ENCODE measurements around the gene AHI1. TPM values are rescaled to one million over a fixed set of nuclear protein-coding genes. Genes with fewer than 3 reads are reported as not detected.

Gene AHI1
- total and polyA plus RNA-seq, 2 of the 13 experiments (the other 11 are each of a cell fraction or from before 2014, with no cell fraction given), result 7.2 to 18.6 TPM

DNA sequence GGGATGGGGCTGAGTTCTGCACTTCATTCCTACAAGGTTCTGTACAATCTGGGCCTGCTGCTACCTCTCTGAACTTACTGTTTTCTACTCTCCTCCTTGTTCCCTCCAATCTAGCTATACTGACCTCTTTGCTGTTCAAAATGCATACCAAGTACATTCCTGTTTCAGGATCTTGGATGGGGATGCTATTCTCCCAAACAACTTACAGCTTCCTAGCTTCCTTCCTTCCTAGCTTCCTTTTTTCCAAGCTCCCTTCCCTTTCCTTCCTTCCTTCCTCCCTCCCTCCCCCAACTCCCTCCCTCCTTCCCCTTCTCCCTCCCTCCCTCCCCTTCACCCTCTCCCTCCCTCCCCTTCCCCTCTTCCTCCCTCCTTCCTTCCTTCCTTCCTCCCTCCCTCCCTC is 117.9 kb downstream of the AHI1 start:
- Histone ChIP-seq H3K4me3 (replicated peaks in 1 of 3; ENCODE audit: insufficient read depth in 1 of 3, low read depth in 2 of 3, low read length in 3 of 3) (no peak overlapping the region), H3K27ac (ENCODE audit: extremely low read length, insufficient read depth, low read length) (no peak overlapping the region), H3K4me1 (ENCODE audit: insufficient read depth, low read length) (no peaks in the 10 kb centered on the region), H2AFZ (ENCODE audit: low read length) (no peak overlapping the region), H3K9me3 (ENCODE audit: low read length) (no peaks in the 10 kb centered on the region), H3K9ac (ENCODE audit: insufficient read depth, low read depth, low read length) (no peak overlapping the region), H3K79me2 (ENCODE audit: insufficient read depth, low read length) (no peaks in the 10 kb centered on the region), H3K27me3 (ENCODE audit: control insufficient read depth in 1 of 2, insufficient read depth in 2 of 2, low read length in 2 of 2) (no peaks in the 10 kb centered on the region), H3K36me3 (replicated peaks in 1 of 2; ENCODE audit: control insufficient read depth in 1 of 2, insufficient read depth in 2 of 2, low read length in 2 of 2) (no peaks in the 10 kb centered on the region), H4K20me1 (ENCODE audit: insufficient read depth, low read length) (no peaks in the 10 kb centered on the region), H3K4me2 (ENCODE audit: low read depth, low read length) (no peak overlapping the region)
- POLR2A ChIA-PET, result no interaction called here
- TF ChIP-seq HNRNPK (IDR thresholded peaks at IDR 0.05; ENCODE audit: low read depth, low read length, poor library complexity, severe bottlenecking) (peak; percentile 53), ZNF24 (IDR thresholded peaks at IDR 0.05) (no peak), PCBP2 (optimal IDR thresholded peaks at IDR 0.05; ENCODE audit: low read depth, low read length, poor library complexity, severe bottlenecking) (peak; percentile 57), MIXL1 (CRISPR knock-in tag; IDR thresholded peaks at IDR 0.05) (no peak), YY1 (IDR thresholded peaks at IDR 0.05; ENCODE audit: insufficient read depth, insufficient replicate concordance, low read depth, low read length) (no peak), CAMTA2 (CRISPR knock-in tag; IDR thresholded peaks at IDR 0.05; ENCODE audit: borderline replicate concordance) (no peak), ATAD3A (CRISPR knock-in tag; IDR thresholded peaks at IDR 0.05) (no peak)
- TF ChIP-seq, protein P1, sequence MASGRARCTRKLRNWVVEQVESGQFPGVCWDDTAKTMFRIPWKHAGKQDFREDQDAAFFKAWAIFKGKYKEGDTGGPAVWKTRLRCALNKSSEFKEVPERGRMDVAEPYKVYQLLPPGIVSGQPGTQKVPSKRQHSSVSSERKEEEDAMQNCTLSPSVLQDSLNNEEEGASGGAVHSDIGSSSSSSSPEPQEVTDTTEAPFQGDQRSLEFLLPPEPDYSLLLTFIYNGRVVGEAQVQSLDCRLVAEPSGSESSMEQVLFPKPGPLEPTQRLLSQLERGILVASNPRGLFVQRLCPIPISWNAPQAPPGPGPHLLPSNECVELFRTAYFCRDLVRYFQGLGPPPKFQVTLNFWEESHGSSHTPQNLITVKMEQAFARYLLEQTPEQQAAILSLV (CRISPR knock-in tag; IDR thresholded peaks at IDR 0.05; ENCODE audit: borderline replicate concordance), result no peak
- TF ChIP-seq, protein P2, sequence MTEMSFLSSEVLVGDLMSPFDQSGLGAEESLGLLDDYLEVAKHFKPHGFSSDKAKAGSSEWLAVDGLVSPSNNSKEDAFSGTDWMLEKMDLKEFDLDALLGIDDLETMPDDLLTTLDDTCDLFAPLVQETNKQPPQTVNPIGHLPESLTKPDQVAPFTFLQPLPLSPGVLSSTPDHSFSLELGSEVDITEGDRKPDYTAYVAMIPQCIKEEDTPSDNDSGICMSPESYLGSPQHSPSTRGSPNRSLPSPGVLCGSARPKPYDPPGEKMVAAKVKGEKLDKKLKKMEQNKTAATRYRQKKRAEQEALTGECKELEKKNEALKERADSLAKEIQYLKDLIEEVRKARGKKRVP (CRISPR knock-in tag; IDR thresholded peaks at IDR 0.05), result no peak
- in situ Hi-C loops (cut with HindIII; ENCODE audit: extremely low pct_ligation_motif_present, low pct_unique_long_range_greater_than_20kb), result no loop called here
- intact Hi-C loops (cut with micrococcal nuclease; ENCODE audit: unreplicated experiment), result no loop called here
- no peak for DNase-seq (ENCODE audit: low spot score)
- no TSS peak for BruUV-seq (replicated peaks)
- no peak for ATAC-seq
- CTCF ChIA-PET (ENCODE audit: low intra/inter-chr PET ratio, low total read pairs), result no interaction called here
- no peak for FAIRE-seq
